CD4-positive, CD25-positive, alpha-beta regulatory T cell (primary cell): Measurements from ENCODE around the gene CCL13. TPM values are rescaled to one million over a fixed set of nuclear protein-coding genes. Genes with fewer than 3 reads are reported as not detected.

Source experiments
- ATAC-seq, 2 donors: fragments of 150-1000 bp; cut with Tn5 transposase; one replicate each; pipeline ENCODE4 v1.10.0; 2021; ENCODE audit warnings: low read depth in 2 of 2, moderate number of reproducible peaks in 2 of 2, moderate library complexity in 1 of 2
- DNase-seq, 3 donors: peaks; one replicate each; pipeline versions ENCODE4 v3.0.0 to v3.0.0-alpha.2; 2012 to 2022; ENCODE audit warnings: mixed read lengths in 1 of 3
- H3K27ac ChIP-seq: one replicate; pipeline ENCODE4 v1.7.0; 2013; ENCODE audit warnings: mild to moderate bottlenecking, low read length; ENCODE audit not compliant: insufficient read depth, poor library complexity, severe bottlenecking
- H3K27me3 ChIP-seq: one replicate; pipeline ENCODE4 v1.7.0; 2013; ENCODE audit warnings: low read length; ENCODE audit not compliant: control insufficient read depth, insufficient read depth
- H3K36me3 ChIP-seq: one replicate; pipeline ENCODE4 v1.7.0; 2013; ENCODE audit warnings: mild to moderate bottlenecking, low read length, moderate library complexity; ENCODE audit not compliant: control insufficient read depth, insufficient read depth
- H3K4me1 ChIP-seq: 2 replicates; pipeline ENCODE4 v1.7.0; 2013; ENCODE audit warnings: mild to moderate bottlenecking, low read length; ENCODE audit not compliant: insufficient read depth, control insufficient read depth, poor library complexity, severe bottlenecking
- H3K4me3 ChIP-seq: one replicate; pipeline ENCODE4 v1.7.0; 2013; ENCODE audit warnings: low read depth, mild to moderate bottlenecking, low read length, moderate library complexity
- H3K9me3 ChIP-seq, 2 experiments: 1 replicate in 1 of 2; 2 replicates in 1 of 2; pipeline ENCODE4 v1.7.0; 2013; ENCODE audit warnings: low read length in 2 of 2, mild to moderate bottlenecking in 1 of 2, moderate library complexity in 1 of 2; ENCODE audit not compliant: control insufficient read depth in 2 of 2
- H3K27ac Mint-ChIP-seq, 3 donors: one replicate each; pipeline ENCODE4 v1.8.0; 2020 to 2022; ENCODE audit warnings: mild to moderate bottlenecking in 3 of 3, mixed read lengths in 3 of 3, moderate library complexity in 2 of 3
- H3K27me3 Mint-ChIP-seq: one replicate; pipeline ENCODE4 v1.8.0; 2022; ENCODE audit warnings: mild to moderate bottlenecking, mixed read lengths
- H3K36me3 Mint-ChIP-seq: one replicate; pipeline ENCODE4 v1.8.0; 2020; ENCODE audit warnings: mixed read lengths
- H3K4me1 Mint-ChIP-seq, 4 donors: one replicate each; pipeline ENCODE4 v1.8.0; 2020 to 2022; ENCODE audit warnings: mixed read lengths in 4 of 4, mild to moderate bottlenecking in 1 of 4
- H3K4me3 Mint-ChIP-seq, 4 donors: one replicate each; pipeline ENCODE4 v1.8.0; 2020 to 2022; ENCODE audit warnings: mild to moderate bottlenecking in 4 of 4, mixed read lengths in 4 of 4, moderate library complexity in 3 of 4
- H3K9me3 Mint-ChIP-seq, 7 donors: one replicate each; pipeline ENCODE4 v1.8.0; 2020 to 2022; ENCODE audit warnings: mixed read lengths in 7 of 7, mild to moderate bottlenecking in 3 of 7, moderate library complexity in 2 of 7
- polyA plus RNA-seq, 4 donors: library from polyadenylated mRNA; unstranded; fragments of 300-500 nt; fragmentation: Illumina TruSeq; gene quantifications; one replicate each; pipeline ENCODE4 v1.2.3, GENCODE V29; 2021
- total RNA-seq: library from RNA; stranded (reverse); gene quantifications from one replicate; pipeline ENCODE4 v1.2.3, GENCODE V29; 2022

Gene CCL13
- total and polyA plus RNA-seq, 5 donors from 2014 or later: not detected

GRCh38 chr17:34351096-34351495 is 5.2 kb upstream of the CCL13 start:
- no peak overlapping the region for H3K27ac ChIP-seq
- DNase-seq: no peak
- H3K4me1 ChIP-seq: no peaks in the 10 kb centered on the region
- Mint-ChIP-seq H3K36me3 (no peaks in the 10 kb centered on the region), H3K27ac (no peak overlapping the region), H3K4me3 (no peak overlapping the region), H3K27me3 (peaks cover 19% of the 10 kb centered on the region), H3K4me1 (no peaks in the 10 kb centered on the region), H3K9me3 (peaks cover 0 to 4% (median 0%) of the 10 kb centered on the region in 7 donors)
- no peaks in the 10 kb centered on the region for H3K36me3 ChIP-seq
- ATAC-seq: no peak
- H3K27me3 ChIP-seq: peaks cover 9% of the 10 kb centered on the region
- H3K4me3 ChIP-seq: no peak overlapping the region
- H3K9me3 ChIP-seq: no peaks in the 10 kb centered on the region

- Histone ChIP-seq H3K27me3 (peaks cover 9% of the 10 kb centered on the region), H3K4me1 (no peaks in the 10 kb centered on the region), H3K9me3 (no peaks in the 10 kb centered on the region), H3K27ac (no peak overlapping the region), H3K4me3 (no peak overlapping the region), H3K36me3 (no peaks in the 10 kb centered on the region)
- Mint-ChIP-seq H3K4me1 (no peaks in the 10 kb centered on the region), H3K36me3 (no peaks in the 10 kb centered on the region), H3K4me3 (no peak overlapping the region), H3K27ac (no peak overlapping the region), H3K9me3 (peaks cover 0 to 4% (median 0%) of the 10 kb centered on the region in 7 donors), H3K27me3 (peaks cover 19% of the 10 kb centered on the region)
- ATAC-seq (no peak), DNase-seq (no peak)
Observed at GRCh38 chr17:34352191-34352590, 4.1 kb upstream of the CCL13 start.

- ATAC-seq: no peak
- H3K27me3 Mint-ChIP-seq: peaks cover 8% of the 10 kb centered on the region
- peaks cover 0 to 4% (median 0%) of the 10 kb centered on the region in 7 donors for H3K9me3 Mint-ChIP-seq
- no peaks in the 10 kb centered on the region for H3K36me3 Mint-ChIP-seq
- Histone ChIP-seq H3K36me3 (no peaks in the 10 kb centered on the region), H3K9me3 (no peaks in the 10 kb centered on the region), H3K27ac (no peak overlapping the region), H3K4me3 (no peak overlapping the region), H3K27me3 (peaks cover 6% of the 10 kb centered on the region), H3K4me1 (no peaks in the 10 kb centered on the region)
- H3K27ac Mint-ChIP-seq: no peak overlapping the region
- no peak overlapping the region for H3K4me3 Mint-ChIP-seq
- no peaks in the 10 kb centered on the region for H3K4me1 Mint-ChIP-seq
- DNase-seq: no peak
Observed at GRCh38 chr17:34354637-34355036, 1.6 kb upstream of the CCL13 start.

- Histone ChIP-seq H3K9me3 (no peaks in the 10 kb centered on the region), H3K27me3 (peaks cover 6% of the 10 kb centered on the region), H3K4me1 (no peaks in the 10 kb centered on the region), H3K4me3 (no peak overlapping the region), H3K36me3 (no peaks in the 10 kb centered on the region), H3K27ac (no peak overlapping the region)
- H3K36me3 Mint-ChIP-seq: no peaks in the 10 kb centered on the region
- no peaks in the 10 kb centered on the region for H3K4me1 Mint-ChIP-seq
- H3K4me3 Mint-ChIP-seq: no peak overlapping the region
- ATAC-seq (no peak), DNase-seq (no peak)
- peaks cover 4% of the 10 kb centered on the region for H3K27me3 Mint-ChIP-seq
- H3K9me3 Mint-ChIP-seq: peaks cover 0 to 4% (median 0%) of the 10 kb centered on the region in 7 donors
- no peak overlapping the region for H3K27ac Mint-ChIP-seq
Observed at GRCh38 chr17:34357398-34357797, 1.1 kb downstream of the CCL13 start.

GRCh38 chr17:34358631-34359030 is 2.4 kb downstream of the CCL13 start:
- H3K36me3 Mint-ChIP-seq: no peaks in the 10 kb centered on the region
- no peak overlapping the region for H3K4me3 Mint-ChIP-seq
- H3K4me1 Mint-ChIP-seq: no peaks in the 10 kb centered on the region
- no peaks in the 10 kb centered on the region for H3K36me3 ChIP-seq
- H3K27me3 ChIP-seq: peaks cover 2% of the 10 kb centered on the region
- peaks cover 0 to 4% (median 0%) of the 10 kb centered on the region in 7 donors for H3K9me3 Mint-ChIP-seq
- DNase-seq (no peak), ATAC-seq (no peak)
- H3K27ac ChIP-seq: no peak overlapping the region
- no peak overlapping the region for H3K27ac Mint-ChIP-seq
- no peaks in the 10 kb centered on the region for H3K4me1 ChIP-seq
- H3K27me3 Mint-ChIP-seq: peaks cover 3% of the 10 kb centered on the region
- H3K9me3 ChIP-seq: no peaks in the 10 kb centered on the region
- no peak overlapping the region for H3K4me3 ChIP-seq

GRCh38 chr17:34360601-34361270 is 4.5 kb downstream of the CCL13 start:
- no peak overlapping the region for H3K27ac Mint-ChIP-seq
- no peaks in the 10 kb centered on the region for H3K36me3 Mint-ChIP-seq
- peaks cover 0 to 9% (median 6%) of the 10 kb centered on the region in 4 donors for H3K4me1 Mint-ChIP-seq
- Histone ChIP-seq H3K9me3 (no peaks in the 10 kb centered on the region), H3K36me3 (no peaks in the 10 kb centered on the region), H3K27ac (no peak overlapping the region), H3K27me3 (peaks cover 5% of the 10 kb centered on the region), H3K4me1 (no peaks in the 10 kb centered on the region), H3K4me3 (no peak overlapping the region)
- H3K9me3 Mint-ChIP-seq: peaks cover 0 to 1% (median 0%) of the 10 kb centered on the region in 7 donors
- no peak for DNase-seq
- H3K4me3 Mint-ChIP-seq: no peak overlapping the region
- no peak for ATAC-seq
- H3K27me3 Mint-ChIP-seq: peaks cover 10% of the 10 kb centered on the region

- DNase-seq (peak in 2 of 3 donors; percentile 40 to 80), ATAC-seq (peak in 1 of 2 donors; percentile 46)
- Mint-ChIP-seq H3K27ac (no peak overlapping the region), H3K36me3 (no peaks in the 10 kb centered on the region), H3K9me3 (peaks cover 0 to 1% (median 0%) of the 10 kb centered on the region in 7 donors), H3K4me1 (peaks cover 0 to 9% (median 6%) of the 10 kb centered on the region in 4 donors), H3K27me3 (peaks cover 11% of the 10 kb centered on the region), H3K4me3 (no peak overlapping the region)
- Histone ChIP-seq H3K27ac (no peak overlapping the region), H3K4me3 (no peak overlapping the region), H3K9me3 (no peaks in the 10 kb centered on the region), H3K36me3 (no peaks in the 10 kb centered on the region), H3K27me3 (peaks cover 5% of the 10 kb centered on the region), H3K4me1 (no peaks in the 10 kb centered on the region)
Observed at GRCh38 chr17:34361478-34362061, 5.3 kb downstream of the CCL13 start.

GRCh38 chr17:34363183-34363661 is 6.9 kb downstream of the CCL13 start, which contains the start of gene CCL1:
CCL1 (minus strand) TSS chr17:34363233; CDS start chr17:34363161, 72 bp downstream.
- Mint-ChIP-seq H3K27ac (no peak within 1 kb of the TSS), H3K4me1 (peaks cover 0 to 9% (median 6%) of the 10 kb centered on the region in 4 donors), H3K9me3 (no peaks in the 10 kb centered on the region), H3K4me3 (no peak within 1 kb of the TSS), H3K36me3 (no peaks in the 10 kb centered on the region), H3K27me3 (peaks cover 11% of the 10 kb centered on the region)
- no peaks in the 10 kb centered on the region for H3K9me3 ChIP-seq
- peaks cover 7% of the 10 kb centered on the region for H3K27me3 ChIP-seq
- H3K4me1 ChIP-seq: no peaks in the 10 kb centered on the region
- H3K27ac ChIP-seq: no peak within 1 kb of the TSS
- no peaks in the 10 kb centered on the region for H3K36me3 ChIP-seq
- no peak within 1 kb of the TSS for H3K4me3 ChIP-seq
- ATAC-seq: no peak
- no peak for DNase-seq
